NOMO-1 treated with DMSO at 0.1 percent for 48 hours (cell line): ENCODE results near the gene PLCB1.

Experiments used
- DNase-seq: peaks from one replicate; lab custom pipeline; 2025; ENCODE audit not compliant: unreplicated experiment; lab: John Stamatoyannopoulos, UW

Gene PLCB1

GRCh38 chr20:8525017-8525343 lies 392.9 kb downstream of the PLCB1 start:
- no peak for DNase-seq

DNA sequence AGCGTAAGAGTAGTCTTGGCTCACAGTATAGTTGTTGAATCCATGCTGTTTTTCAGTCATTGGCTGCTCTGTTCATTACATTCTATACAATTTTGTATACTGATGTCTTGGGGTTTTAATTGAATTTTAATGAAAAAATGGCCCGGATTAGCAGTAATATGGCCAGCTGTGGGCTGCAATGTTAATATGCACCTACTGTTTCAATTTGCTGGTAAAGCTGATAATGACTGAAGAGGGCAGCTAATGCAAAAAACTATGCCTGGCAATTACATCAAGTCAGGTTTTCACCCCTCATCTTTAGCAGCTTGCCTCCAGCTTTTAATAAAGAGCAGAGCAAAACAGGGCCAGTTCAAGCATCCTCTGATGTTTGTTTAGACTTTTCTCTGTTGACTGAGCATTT lies 394.5 kb downstream of the PLCB1 start:
- DNase-seq = no peak

GRCh38 chr20:8527998-8528723 lies 396.1 kb downstream of the PLCB1 start:
- DNase-seq = peak; percentile 88

DNA sequence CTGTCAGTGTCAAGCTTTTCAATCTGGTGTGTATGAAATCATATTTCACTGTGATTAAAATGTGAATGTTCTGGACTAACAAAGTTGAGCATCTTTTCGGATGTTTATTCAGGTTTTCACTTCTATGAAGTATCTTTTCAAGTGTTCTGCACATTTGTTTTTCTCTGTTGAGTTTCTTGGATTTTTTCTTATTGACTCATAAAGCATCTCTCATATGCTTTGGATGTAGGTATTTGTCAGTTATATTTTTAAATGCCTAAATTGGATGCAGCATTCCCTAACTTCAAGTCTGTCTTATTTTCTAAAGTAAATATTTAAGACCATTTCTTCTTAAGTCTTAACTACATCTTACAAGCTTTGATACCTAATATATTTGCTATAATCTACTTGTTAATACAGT lies 398.0 kb downstream of the PLCB1 start:
- no peak for DNase-seq

DNA sequence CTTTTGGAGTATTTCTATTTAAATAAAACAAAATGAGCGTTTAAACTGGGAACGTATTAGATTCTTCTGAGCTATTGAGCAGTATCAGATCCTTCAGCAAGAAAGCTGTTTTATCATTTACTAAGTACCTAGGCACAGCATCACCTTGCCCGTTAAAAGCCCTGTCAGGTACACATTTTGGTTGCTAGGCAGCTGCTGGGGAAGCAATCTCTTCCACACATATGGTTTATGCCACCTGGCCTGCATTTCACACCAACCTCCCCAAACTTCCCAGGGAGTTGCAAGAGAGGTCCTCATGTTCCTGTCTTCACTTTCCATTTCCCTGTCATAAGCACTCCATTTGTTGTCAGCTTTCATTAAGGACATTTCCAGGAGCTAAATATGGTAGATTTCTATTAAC lies 400.1 kb downstream of the PLCB1 start:
- no peak for DNase-seq

DNA sequence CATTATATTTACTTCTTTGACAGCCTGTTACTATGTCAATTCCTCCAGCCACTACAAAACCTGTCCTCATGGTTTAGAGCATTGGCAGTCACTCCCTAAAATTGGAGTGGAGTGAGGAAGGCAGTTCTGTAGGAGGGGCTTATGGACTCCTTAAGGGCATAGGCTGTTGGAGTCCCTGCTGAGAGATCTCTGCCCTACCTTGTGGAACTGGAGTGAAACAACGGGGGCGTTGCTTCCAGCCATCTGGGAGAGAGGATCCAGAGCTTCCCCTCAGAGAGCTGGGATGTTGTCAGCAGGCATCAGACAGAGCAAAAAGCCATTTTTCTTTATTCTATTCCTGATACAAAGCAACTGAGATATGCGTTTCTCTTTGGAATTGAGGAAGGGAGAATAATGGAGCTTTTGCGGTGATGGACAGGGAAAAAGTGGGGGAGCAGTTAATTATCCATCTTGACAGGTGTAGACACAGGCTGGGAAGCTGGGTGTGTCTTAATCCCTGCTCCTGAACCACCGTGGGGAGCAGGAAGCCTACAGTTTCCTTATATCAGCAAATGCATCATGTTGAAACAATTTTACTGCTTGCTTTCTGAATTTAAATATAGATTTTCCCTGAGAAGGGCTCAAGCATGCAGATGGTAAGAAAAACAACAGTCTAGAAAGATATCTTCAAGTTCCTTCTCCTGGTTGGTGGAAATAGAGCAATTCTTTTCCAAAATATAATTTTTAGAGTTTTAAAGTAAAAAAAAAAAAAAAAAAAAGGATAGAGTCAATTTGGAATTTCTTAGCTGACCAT lies 402.5 kb downstream of the PLCB1 start:
- DNase-seq = no peak

- peak; percentile 68 for DNase-seq
These were observed 403.6 kb downstream of the PLCB1 start for GRCh38 chr20:8535403-8536261.

GRCh38 chr20:8536262-8536618 lies 404.2 kb downstream of the PLCB1 start:
- DNase-seq = peak; percentile 65

DNA sequence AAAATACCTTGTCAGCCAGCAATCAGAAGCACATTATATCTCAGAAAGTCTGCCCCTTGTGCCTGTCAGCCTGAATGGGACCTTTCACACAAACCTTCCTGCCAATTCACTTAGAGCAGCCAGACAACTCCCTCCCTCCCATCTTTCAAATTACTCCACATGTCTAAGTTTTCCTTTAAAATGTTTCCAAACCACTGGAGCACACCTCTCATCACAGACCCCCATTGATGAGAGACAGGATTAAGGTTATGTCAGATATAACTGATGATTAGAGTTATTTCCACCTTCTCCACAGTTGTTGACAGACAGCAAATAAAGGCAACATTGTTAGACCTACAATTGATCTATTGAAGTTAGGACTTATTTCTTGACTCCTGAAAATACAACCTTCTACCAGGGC lies 408.4 kb downstream of the PLCB1 start:
- DNase-seq = no peak

- no peak for DNase-seq
These were observed 410.0 kb downstream of the PLCB1 start for GRCh38 chr20:8542110-8542486.

- DNase-seq = no peak
These were observed 413.1 kb downstream of the PLCB1 start for GRCh38 chr20:8545212-8545611.

DNA sequence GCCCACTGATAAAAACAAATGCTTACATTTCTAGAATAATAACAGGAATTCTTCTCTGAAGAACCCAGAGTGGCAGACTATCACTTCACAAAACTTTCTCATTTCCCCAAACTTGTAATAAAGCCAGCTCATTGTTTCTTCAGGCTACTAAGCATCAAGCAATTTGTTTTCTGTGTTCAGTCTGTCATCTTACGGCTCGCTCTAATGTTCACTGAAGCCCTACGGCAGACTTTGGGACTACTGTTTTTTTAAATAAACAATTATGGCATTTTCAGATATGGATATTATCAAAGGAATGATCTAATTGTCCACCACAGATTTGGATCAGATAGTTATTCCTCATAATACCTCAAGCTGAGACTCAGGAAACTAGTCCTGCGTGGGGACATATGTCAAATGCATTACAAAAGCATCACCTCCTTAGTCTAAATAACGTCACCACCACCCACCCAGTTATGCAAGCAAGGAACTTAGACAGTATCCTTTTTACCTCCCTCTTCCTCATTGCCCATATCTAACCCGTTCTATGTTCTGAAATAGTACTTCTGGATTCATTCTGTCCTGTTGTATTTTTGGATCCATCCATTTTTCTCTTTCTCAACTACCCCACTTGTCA lies 415.1 kb downstream of the PLCB1 start:
- no peak for DNase-seq

DNA sequence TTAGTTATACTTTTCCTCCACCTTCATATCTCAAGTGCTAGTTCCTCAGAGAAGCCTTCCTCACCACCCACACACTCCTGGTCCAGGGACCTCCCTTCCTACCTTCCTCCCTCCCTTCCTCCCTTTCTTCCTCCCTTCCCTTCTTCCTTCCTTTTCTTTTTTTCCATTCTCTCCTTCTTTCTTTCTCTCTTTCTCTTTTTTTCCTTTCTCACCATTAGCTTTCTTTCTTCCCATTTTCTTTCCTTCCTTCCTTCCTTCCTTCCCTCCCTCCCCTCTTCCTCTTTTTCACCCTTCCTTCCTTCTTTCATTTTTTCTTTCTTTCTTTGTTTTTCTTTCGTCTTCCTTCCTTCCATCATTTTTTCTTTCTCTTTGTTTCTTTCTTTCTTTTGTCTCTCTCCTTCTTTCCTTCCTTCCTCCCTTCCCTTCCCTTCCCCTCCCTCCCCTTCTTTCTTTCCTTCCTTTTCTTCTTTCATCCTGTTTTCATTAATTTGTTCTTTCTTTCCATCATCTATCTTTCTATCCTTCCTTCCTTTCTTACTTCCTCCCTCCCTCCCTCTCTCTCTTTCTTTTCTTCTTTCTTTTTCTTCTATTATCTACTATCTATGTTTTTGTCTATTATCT lies 416.0 kb downstream of the PLCB1 start:
- no peak for DNase-seq

GRCh38 chr20:8549192-8549591 lies 417.1 kb downstream of the PLCB1 start:
- no peak for DNase-seq

DNA sequence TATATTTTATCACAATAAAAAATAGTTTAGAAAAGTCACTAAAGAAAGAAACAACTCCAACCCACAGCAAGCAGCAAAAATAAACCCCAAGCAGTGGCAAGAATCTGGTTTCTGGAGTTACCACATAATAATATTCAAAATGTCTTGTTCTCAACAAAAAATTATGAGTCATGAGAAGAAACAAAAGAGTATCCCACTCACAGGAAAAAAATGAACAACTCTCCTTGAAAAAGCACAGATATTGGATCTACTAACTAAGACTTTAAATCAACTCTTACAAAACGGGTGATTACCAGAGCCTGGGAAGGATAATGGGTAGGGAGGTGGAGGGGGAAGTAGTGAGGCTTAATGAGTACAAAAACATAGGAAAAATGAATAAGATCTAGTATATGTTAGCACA lies 425.6 kb downstream of the PLCB1 start:
- DNase-seq = no peak

DNA sequence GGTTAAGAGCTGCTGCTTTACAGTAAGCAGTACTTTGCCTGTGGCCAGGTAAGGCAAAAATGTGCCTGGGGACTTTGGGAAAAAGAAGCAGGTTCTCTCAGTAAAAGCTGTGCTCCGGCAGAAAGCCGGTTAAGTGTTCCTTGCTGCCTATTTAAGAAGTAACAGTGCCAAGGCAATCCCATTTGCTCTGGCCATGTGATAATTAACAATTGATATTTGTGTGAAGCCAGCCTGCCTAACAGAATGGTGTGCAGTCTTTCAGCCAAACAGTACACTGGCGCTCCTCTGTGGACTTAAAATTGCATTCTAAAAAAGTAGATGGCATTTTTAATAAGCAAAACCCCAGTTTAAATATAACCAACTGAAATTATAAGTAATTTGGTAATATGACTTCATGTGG lies 430.3 kb downstream of the PLCB1 start:
- no peak for DNase-seq

DNA sequence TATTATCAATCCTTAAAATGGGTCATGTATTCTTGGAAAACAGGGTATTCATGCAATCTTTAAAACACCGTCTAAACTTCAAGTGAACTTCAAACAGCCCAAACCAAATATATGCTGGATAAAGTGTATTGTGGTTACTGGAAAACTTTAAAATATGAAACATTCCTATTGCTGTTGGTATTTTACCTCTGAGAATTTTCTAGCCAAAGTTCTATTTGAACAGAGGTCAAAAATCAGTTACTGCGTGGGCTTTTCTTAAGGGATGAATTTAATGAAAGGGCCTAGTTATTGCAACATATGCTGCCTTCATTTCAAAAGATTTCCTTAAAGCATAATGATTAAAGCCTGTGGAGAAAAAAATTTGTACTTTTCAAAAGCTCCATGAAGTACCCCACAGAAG lies 436.0 kb downstream of the PLCB1 start:
- peak; percentile 19 for DNase-seq

- DNase-seq = no peak
These were observed 437.7 kb downstream of the PLCB1 start for GRCh38 chr20:8569766-8570165.

- DNase-seq = peak; percentile 61
These were observed 439.5 kb downstream of the PLCB1 start for GRCh38 chr20:8571611-8572010.

DNA sequence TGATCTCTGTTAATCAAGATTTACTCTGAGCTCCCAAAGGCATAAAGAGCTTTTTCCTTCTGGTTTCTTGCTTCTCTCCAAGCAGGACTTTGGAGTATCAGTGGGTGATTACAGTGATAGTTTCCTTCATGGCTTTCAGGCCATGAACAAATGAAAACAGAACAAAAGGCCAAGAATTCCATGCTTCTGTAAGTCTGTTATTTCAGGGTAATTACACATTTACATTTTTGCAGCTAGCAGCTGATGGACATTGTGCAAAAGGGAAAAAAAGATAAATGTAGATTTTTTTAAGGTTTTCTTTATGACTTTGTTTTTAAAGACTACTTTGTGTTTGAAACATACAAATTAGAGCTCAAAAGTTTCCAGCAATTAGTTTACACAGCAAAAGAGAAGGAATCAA lies 441.6 kb downstream of the PLCB1 start:
- no peak for DNase-seq

DNA sequence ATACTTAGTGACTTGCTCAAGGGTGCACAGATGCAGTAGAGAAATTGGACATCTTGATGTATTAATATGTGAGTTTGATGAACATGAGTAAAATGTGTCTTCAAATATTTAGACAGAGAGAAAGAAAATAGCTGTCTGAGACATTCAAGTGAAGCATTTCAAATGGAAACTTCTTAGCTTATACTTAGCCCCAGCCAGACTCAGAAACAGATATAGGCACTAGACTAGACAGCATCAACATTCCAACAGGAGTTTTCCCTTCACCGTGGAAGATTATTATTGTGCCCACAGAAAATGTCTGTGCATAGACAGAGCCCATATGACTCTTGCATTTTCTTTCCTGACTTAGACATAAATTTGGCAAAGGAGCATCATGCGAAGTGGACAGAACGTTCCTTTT lies 443.0 kb downstream of the PLCB1 start:
- DNase-seq = no peak
